ENCODE measurements around the gene PROCR. TPM values are rescaled to one million over a fixed set of nuclear protein-coding genes. Genes with fewer than 3 reads are reported as not detected.
"Not testable (repeated sequence)": the region's sequence is repeated elsewhere in the genome, so short reads cannot be mapped to it uniquely, and the experiment has no call there.

PROCR gene
- total RNA-seq, 1 donor from 2014 or later, result 217 TPM

DNA sequence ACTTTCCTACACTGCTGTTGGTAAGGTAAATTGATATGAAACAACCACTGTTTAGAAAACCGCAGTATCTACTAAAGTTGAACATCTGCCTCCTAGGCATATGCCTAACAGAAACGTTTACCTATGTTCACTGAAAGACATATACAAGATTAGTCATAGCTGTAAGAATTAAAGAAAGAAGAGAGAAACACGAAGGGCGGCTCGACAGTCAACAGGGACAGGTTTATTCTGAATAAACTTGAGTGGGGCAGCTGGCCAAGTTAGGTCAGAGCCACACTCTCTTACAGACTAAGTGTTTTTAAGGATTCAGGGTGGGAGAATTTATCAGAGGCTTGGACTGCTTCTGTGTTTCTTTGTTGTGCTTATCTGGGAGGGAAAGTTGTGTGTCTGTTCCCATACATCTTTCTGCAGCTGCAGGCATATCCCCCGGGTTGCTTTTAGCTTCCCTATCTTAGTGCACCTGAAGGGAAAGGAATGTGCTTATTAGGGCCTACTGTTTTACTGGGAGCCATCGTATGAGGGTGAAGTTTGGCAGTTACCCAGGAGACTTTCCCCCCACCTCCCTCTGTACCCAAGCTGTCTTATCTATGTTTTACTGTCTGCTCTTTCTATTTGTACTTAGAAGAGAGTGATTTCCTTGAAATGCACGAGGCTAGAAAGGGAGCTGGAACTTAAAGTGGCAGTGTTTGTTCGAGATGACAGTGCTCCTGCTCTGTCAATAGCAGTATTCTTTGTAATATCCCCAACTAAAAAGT, 20.4 kb downstream of the PROCR start:
- no peak for DNase-seq (ENCODE audit: low read depth in 2 of 2)

DNA sequence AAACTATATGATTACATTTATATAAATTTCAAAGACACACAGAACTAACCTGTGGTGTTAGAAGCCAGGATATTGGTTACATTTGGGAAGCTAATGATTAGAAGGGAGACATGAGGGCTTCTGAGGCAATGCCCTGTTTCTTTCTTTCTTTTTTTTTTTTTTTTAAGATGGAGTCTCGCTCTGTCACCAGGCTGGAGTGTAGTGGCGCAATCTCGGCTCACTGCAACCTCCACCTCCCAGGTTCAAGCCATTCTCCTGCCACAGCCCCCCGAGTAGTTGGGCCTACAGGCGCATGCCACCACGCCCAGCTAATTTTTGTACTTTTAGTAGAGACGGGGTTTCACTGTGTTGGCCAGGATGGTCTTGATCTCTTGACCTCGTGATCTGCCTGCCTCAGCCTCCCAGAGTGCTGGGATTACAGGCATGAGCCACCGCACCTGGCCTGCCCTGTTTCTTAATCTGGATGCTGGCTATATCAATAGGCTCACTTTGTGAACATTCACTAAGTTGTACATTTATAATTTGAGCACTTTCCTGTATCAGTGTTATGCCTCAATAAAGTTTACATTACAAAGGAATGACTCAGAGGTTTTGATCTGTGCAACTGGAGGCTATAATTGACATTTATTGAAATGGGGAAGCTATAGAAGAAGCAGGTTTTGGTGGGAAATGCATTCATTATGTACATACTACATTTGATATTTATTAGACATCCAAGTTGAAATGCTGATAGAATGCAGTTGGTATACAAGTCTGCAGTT, 21.3 kb downstream of the PROCR start:
- DNase-seq (ENCODE audit: low read depth in 2 of 2), result not testable (repeated sequence)

- DNase-seq (ENCODE audit: low read depth in 2 of 2), result no peak
Measured at GRCh38 chr20:35196313-35196712, 24.4 kb downstream of the PROCR start.

- DNase-seq (ENCODE audit: low read depth in 2 of 2), result peak in 1 of 2 donors; percentile 17
Measured at GRCh38 chr20:35199740-35200139, 27.9 kb downstream of the PROCR start.

DNA sequence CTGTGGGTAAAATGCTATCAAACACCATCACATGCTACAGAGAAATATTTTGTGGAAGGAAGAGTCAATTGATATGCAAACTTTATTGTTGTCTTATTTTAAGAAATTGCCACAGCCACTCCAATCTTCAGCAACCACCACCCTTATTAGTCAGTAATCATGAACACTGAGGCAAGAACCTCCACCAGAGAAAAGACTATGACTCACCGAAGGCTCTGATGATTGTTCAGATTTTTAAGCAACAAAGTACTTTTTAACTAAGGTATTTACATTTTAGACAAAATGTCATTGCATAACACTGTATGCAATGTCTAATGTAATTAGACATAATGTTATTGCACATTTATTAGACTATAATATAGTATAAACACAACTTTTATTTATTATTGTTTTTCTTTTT, 28.4 kb downstream of the PROCR start:
- DNase-seq (ENCODE audit: low read depth in 2 of 2), result peak in 1 of 2 donors; percentile 28

DNA sequence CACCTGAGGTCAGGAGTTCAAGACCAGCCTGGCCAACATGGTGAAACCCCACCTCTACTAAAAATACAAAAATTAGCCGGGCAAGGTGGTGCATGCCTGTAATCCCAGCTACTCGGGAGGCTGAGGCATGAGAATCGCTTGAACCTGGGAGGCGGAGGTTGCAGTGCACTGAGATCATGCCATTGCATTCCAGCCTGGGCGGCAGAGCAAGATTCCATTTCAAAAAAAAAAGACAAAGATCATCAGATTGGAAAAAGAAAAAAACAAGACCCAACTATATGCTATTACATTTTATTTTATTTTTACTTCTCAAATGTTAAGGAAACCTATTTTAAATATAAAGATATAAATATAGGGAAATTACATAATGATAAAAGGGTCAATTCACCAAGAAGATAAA, 29.6 kb downstream of the PROCR start:
- not testable (repeated sequence) for DNase-seq (ENCODE audit: low read depth in 2 of 2)

GRCh38 chr20:35206802-35207201, 34.9 kb downstream of the PROCR start:
- DNase-seq (ENCODE audit: low read depth in 2 of 2), result no peak

GRCh38 chr20:35207950-35208611, 36.2 kb downstream of the PROCR start:
- peak; percentile 89 to 94 for DNase-seq (ENCODE audit: low read depth in 2 of 2)

- no peak for DNase-seq (ENCODE audit: low read depth in 2 of 2)
Measured at GRCh38 chr20:35215066-35215956, 43.4 kb downstream of the PROCR start.

- DNase-seq (ENCODE audit: low read depth in 2 of 2), result no peak
Measured at GRCh38 chr20:35216541-35216940, 44.7 kb downstream of the PROCR start.

- no peak for DNase-seq (ENCODE audit: low read depth in 2 of 2)
Measured at GRCh38 chr20:35223941-35224340, 52.1 kb downstream of the PROCR start.

GRCh38 chr20:35224536-35224935, 52.7 kb downstream of the PROCR start:
- no peak for DNase-seq (ENCODE audit: low read depth in 2 of 2)

DNA sequence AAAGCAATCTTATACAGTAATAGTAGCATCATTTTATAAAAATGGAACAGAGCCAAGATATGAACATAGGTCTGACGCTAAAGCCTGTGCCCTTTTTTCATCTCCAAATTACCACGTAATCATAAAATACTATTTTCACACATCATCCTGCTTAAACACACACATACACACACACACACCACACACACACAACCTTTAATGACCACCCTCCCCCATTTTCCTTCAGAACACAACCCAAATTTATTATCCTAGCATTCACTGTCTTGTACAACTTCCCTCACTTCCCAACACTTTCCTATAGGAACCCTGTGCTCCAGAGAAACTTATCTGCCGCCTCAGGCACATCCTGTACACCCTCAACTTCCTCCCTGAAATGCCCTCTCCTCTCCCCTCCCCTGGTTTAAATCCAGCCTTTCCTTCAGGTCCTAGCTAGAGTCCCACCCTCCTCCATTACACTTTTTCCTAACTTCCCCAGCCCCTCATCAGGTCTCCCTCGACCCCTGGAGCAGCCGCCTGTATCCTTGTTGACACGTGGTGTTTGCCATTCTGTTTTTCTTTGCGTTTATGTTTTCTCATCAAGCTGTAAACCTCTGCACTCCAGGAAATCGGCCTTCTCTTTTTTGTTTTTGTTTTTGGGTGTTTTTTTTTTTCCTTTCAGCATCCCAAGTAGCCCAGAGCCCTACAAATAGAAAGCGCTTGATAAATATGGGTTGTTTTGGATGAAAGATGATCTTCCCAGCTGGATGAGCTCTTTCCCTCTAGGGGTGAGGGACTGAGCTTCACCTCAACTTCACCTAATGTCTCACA, 53.6 kb downstream of the PROCR start:
- peak; percentile 15 to 83 for DNase-seq (ENCODE audit: low read depth in 2 of 2)

DNA sequence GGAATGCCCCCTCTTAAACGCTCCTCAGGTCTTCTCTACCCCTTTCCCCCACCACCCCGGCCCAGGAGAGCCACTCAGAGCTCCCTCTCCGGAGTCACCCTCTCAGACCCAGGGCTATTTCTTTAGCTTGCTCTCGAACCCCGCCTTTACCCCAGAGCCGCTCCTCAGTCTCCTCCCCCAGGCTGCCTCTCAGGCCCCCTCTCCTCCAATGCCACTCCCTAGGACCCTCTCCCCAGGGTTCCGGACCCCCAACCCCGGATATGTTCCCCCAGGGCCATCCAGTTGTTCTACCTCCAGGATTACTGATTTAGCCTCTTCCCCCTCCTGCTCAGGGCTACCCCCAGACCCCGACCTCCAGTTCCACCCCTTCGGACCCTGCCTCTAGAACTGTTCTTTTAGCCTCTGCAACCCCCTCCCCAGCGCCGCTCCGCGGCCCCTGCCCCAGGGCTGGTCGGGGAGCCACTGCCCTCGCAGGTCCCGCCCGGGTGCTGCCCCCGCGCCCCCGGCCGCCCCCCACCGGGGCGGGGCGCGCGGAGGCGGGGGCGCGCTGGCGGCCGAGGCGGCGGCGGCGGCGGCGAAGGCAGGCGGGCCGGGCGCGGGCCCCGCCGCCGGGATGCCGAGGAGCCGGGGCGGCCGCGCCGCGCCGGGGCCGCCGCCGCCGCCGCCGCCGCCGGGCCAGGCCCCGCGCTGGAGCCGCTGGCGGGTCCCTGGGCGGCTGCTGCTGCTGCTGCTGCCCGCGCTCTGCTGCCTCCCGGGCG, 54.4 kb downstream of the PROCR start, which contains the start of gene MMP24:
Gene MMP24 (plus strand): TSS at position 565 of the 758 bp plus-strand sequence. CDS start 49 bp downstream, at position 614.
- DNase-seq (ENCODE audit: low read depth in 2 of 2), result no peak

Other genes starting within 250 kb of the PROCR start
- gene GSS, start 216.3 kb upstream of the PROCR start, total RNA-seq, result 63.9 and 71.9 TPM in 2 replicates
- under 0.01 TPM in 1 of 2 replicates, not detected in the other for gene MYH7B, start 216.2 kb upstream of the PROCR start, total RNA-seq
- gene TRPC4AP, start 79.3 kb upstream of the PROCR start, total RNA-seq, result 68.9 and 99.4 TPM in 2 replicates
- gene EDEM2, start 24.7 kb upstream of the PROCR start, total RNA-seq, result 65.9 and 69.0 TPM in 2 replicates
- gene MMP24, start 54.6 kb downstream of the PROCR start, total RNA-seq, result under 0.01 and 0.13 TPM in 2 replicates
- gene MMP24OS, start 106.0 kb downstream of the PROCR start, total RNA-seq, result 2.4 and 4.9 TPM in 2 replicates
- 173 and 178 TPM in 2 replicates for gene EIF6, start 112.7 kb downstream of the PROCR start, total RNA-seq
- gene FAM83C, start 120.4 kb downstream of the PROCR start, total RNA-seq, result not detected in 2 replicates
- 20.8 and 21.6 TPM in 2 replicates for gene UQCC1, start 239.9 kb downstream of the PROCR start, total RNA-seq